G401.6 (cell line): ENCODE measurements around the gene SCAF8.
"Not testable (repeated sequence)": the region's sequence is repeated elsewhere in the genome, so short reads cannot be mapped to it uniquely, and the experiment has no call there.

Experiments
- FAIRE-seq: peaks from 2 replicates; lab custom pipeline; 2012; peaks lifted over from hg19 to GRCh38; lab: Jason Lieb, UNC

The SCAF8 gene, protein sequence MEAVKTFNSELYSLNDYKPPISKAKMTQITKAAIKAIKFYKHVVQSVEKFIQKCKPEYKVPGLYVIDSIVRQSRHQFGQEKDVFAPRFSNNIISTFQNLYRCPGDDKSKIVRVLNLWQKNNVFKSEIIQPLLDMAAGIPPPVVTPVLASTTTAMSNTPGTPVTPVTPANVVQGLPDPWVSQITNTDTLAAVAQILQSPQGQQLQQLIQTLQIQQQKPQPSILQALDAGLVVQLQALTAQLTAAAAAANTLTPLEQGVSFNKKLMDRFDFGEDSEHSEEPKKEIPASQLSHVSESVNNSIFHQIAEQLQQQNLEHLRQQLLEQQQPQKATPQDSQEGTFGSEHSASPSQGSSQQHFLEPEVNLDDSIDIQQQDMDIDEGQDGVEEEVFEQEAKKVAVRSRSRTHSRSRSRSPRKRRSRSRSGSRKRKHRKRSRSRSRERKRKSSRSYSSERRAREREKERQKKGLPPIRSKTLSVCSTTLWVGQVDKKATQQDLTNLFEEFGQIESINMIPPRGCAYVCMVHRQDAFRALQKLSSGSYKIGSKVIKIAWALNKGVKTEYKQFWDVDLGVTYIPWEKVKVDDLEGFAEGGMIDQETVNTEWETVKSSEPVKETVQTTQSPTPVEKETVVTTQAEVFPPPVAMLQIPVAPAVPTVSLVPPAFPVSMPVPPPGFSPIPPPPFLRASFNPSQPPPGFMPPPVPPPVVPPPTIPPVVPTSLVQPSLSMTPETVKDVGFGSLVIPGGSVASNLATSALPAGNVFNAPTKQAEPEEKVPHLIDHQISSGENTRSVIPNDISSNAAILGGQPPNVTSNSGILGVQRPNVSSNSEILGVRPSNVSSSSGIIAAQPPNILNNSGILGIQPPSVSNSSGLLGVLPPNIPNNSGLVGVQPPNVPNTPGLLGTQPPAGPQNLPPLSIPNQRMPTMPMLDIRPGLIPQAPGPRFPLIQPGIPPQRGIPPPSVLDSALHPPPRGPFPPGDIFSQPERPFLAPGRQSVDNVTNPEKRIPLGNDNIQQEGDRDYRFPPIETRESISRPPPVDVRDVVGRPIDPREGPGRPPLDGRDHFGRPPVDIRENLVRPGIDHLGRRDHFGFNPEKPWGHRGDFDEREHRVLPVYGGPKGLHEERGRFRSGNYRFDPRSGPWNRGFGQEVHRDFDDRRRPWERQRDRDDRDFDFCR (N-terminal part only)

DNA sequence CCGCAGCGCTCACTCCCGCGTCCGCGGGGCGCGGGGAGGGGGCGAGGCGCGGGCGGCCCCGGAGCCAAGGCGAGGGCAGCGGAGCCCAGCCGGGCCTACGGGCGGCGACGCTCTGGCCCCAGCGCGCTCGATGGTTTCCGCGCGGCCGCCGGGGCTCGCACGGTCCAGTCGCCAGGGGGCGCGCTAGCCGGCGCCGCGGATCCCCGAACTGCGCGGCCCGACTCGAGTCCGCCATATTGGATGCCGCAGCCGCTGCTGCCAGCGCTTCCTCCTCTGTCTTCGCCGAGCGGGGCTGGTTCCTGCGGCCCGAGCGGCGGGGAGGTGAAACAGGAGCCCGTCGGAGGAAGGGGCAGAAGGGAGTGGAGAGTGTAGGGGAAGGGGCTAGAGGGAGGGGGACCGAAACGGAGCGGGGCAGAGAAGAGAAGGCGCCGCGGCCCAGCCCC is at the start of gene SCAF8:
SCAF8 (plus strand) TSS at position 234 of the 443 bp plus-strand sequence. CDS start 485 bp downstream, outside the sequence.
- FAIRE-seq, result no peak

DNA sequence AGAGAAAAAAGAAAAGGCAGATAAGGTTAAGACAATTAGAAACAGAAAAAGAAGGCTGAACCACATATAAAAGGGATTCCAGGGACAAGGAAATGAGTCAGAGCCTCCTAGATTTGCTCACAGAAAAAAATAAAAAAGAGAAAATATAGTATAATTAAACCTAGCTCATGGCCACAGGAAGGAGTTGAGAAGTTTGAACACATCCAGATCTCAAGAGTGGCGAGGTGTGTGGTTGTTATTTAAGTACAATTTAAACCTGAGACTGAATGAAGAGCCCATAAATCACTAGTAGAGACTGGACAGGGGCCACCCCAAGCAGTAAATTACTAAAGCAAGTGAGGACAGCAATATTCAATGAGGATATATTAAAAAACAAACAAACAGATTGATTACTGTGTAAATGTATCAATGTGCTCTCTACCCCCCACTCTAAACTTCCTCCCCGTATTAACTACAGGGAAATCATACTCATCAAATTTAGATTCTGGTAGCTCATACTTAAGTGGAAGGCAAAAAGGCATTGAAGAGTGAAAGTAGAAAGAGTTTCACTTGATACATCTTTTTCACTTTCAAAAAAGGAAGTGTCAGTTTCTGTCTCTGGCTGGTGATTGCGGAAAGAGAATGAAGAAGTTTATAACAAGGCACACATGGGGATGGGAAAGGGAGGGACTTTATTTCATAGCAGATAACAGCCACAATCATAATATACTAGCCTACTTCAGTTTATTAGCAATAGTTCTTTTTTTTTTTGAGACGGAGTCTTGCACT is 49.3 kb upstream of the SCAF8 start:
- FAIRE-seq, result no peak

DNA sequence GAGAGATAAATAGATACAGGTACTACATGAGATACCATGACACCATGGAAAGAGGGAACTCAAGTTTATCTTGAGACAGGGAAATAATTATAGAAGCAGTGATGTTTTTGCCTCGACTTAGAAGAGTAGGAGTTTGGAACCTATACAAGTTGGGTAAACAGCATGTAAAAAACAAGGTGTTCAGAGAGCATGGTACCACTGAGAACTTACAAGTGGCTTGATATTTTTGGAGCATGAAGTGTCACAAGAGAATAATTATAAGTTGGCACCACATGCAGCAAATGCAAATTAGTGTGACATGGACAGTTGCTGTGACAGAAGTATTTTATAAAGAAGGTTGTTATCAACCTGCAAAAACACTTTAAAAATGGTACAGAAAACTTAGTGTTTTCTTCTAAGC is 47.1 kb upstream of the SCAF8 start:
- no peak for FAIRE-seq

DNA sequence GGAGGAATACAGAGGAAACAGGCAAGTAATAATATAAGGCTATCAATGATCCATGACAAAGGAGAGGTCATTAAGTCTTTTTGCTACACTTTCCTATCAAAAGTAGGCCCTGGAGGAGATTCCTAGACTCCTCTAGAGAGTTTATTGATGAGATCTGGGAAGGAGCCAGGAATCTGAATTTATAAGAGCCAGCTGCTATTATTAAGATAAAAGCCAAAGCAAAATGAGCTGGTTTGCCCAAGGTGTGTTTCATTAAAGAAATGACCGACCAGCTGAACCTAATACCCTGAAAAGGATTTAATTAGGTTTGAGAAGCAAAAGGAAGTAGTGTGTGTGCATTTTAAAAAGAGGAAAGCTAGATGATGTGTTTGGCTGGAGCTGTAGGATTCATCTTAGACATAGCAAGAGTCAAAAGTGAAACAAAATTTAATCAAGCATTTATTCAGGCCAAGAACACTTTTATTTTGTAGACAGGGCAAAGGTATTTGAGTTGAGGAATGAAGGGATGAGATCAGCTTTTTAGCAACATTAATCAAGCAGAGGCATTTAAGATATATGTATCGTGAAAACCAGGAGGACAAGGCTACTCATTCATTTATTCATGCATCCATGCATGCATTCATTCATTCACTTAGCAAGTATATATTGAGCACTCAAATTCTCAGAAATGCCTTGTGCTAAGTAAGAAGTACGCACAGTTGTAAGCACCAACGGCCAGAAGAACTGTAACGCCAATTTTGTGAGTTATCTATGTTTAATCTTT is 43.5 kb upstream of the SCAF8 start:
- no peak for FAIRE-seq

DNA sequence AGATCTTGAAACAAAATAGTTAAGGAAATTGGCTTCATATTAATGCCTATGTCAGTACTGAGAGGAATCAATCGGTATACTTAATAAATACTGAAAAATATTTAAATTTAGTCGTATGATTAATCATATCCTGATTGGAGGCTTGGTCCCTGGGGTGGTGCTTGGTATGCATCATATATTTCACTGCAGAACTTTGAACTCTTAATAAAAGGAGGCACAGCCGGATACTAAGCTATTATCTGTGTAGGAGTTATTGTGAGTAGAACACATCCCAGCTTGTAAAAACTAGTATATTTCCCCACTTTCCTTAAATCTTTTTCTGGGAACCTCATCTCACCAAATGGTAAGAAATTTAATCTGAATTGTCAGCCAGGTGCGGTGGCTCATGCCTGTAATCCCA is 42.4 kb upstream of the SCAF8 start:
- no peak for FAIRE-seq

DNA sequence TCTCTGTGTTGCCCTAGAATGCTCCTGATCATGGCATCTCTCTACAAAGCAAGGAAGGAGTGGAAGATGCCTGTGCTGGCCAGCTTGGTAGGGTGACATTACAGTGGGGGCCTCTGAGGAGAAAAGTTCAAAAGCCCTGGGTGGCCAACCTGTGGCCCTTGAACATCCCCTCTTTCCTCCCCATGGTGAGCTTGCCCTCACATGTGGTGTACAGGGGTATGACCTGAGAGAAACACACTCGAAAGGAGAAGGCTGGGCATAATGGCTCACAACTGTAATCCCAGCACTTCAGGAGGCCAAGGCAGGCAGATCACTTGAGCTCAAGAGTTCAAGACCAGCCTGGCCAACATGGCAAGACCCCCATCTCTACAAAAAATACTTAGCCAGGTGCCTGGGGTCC is 36.6 kb upstream of the SCAF8 start:
- FAIRE-seq, result no peak

DNA sequence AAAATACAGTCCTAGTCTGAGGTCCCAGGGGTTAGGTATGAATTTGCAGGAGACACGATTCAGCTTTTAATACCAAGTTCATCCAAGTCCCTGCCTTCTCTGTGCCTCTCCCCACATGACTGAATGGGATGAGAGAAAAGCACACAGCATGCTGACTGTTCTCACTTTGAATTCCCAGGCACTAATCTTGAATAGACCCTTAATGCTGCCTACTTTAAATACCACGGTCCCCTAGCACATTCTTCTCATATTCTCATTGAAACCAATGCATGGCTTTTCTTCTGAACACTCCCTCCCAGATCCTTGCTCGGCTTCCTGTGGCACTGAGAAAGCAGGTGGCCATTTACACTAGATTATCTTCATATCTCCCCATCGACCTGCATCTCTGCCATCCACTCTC is 30.1 kb upstream of the SCAF8 start:
- FAIRE-seq, result no peak

DNA sequence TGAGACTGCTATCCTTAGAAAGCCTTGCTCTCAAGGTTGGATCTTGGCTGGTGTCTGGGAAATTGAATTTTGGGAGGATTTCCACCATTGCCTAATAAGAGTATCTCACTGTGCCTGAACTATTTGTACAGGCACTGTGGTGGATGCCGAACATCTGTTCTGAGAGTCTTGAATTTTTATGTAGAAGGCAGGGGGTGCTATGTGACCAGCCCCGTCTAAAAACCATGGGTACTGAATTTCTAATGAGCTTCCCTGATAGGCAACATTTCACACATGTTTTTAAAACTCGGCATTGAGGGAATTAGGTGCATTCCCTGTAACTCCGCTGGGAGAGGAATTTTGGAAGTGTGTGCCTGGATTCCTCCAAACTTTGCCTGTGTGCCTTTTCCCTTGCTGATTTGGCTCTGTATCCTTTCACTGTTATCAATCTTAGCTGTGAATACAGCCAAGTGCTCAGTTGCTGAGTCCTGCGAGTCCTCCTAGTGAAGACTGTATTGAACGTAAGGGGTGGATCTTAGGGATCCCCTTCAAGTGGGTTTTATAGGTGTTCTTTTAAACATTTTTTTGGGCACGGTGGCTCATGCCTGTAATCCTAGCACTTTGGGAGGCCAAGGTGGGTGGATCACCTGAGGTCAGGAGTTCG is 27.6 kb upstream of the SCAF8 start:
- FAIRE-seq, result no peak

DNA sequence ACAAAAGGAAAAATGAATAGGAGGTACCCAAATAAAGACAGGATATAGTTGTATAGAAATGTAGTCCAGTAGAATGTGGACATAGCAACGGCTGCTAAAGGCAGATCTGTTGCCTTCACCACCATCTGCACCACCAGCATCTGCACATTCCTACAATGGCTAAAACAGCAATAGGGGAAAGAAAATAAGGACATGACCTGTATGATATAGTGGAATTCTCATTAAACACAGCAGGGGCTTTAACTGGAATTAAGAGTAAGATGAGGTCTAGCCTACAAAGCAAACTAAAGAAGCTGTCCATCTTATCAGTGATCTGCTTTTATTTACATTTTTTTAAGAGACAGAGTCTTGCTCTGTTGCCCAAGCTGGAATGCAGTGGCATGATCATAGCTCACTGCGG is 26.8 kb upstream of the SCAF8 start:
- FAIRE-seq, result no peak

DNA sequence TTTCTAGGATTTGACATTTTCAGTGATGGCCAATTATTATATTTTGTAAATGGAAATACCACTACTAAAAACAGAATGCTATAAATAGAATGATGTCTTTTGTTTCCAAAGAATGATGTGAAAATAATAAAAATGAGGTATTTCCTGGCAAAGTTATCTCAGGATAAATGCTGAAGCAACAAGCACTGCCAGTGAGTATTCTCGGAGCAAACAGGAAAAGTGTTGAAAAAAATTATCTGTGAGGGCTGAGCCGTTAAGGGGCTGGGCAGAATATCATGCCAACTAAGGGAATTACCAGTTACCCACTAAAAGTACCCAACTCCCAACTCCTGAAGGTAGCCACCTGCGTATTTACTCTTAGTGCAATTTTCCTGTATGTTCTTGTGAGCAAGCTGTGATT is 23.6 kb upstream of the SCAF8 start:
- FAIRE-seq, result no peak

DNA sequence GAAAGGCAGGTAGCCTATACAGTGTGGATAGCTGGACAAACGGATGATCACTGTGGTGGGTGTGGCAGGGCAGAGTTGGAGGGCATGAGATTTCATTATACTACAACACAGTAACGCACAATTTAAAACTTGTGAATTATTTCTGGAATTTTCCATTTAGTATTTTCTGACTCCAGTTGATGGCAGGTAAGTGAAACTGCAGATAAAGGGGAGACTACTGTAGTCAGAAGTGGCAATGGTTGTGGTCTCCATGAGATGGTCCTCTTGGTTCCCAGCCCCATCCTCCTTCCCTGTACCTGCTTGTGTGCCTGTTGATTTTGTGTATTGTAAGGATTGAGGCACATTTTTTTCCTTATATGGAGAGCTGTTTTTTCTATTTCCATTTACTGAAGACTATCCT is 22.5 kb upstream of the SCAF8 start:
- no peak for FAIRE-seq

DNA sequence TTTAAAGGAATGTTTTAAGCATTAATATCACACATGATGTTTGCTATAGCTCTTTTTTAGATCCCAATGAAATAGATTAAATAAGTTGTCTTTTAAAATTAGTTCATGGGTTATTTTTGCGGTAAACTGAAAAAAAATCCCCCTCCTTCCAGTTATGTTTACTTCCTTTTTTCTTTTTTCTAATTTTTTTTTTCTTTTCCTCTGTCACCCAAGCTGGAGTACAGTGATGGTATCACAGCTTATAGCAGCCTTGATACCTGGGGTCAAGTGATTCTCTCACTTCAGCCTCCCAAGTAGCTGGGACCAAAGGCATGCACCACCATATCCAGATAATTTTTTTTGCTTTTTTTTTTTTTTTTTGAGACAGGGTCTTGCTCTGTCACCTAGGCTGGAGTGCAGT is 17.8 kb upstream of the SCAF8 start:
- no peak for FAIRE-seq

DNA sequence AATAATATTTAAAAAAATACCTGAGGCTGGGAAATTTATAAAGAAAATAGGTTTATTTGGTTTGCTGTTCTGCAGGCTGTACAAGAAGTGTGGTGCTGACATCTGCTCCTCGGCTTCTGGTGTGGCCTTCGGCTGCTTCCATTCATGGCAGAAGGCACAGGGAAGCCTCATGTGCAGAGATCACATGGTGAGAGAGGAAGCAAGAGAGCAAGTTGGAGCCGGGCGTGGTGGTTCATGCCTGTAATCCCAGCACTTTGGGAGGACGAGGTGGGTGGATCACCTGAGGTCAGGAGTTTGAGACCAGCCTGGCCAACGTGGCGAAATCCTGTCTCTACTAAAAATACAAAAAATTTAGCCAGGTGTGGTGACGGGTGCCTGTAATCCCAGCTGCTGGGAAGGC is 16.9 kb upstream of the SCAF8 start:
- not testable (repeated sequence) for FAIRE-seq

DNA sequence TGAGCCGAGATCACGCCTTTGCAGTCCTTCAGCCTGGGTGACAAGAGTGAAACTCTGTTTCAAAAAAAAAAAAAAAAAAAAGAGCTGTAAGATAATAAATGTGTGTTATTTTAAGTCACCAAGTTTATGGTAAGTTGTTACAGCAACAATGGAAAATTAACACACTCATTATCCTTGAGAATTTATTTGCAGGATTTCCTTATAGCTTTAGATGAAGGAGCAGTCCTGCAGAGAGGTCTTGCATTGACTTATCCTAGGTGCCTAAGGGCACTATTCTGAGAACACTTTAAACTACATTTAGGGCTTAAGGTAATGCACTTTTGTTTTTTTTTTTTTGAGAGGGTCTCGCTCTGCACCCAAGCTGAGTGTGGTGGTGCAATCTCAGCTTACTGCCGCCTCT is 13.8 kb upstream of the SCAF8 start:
- no peak for FAIRE-seq

DNA sequence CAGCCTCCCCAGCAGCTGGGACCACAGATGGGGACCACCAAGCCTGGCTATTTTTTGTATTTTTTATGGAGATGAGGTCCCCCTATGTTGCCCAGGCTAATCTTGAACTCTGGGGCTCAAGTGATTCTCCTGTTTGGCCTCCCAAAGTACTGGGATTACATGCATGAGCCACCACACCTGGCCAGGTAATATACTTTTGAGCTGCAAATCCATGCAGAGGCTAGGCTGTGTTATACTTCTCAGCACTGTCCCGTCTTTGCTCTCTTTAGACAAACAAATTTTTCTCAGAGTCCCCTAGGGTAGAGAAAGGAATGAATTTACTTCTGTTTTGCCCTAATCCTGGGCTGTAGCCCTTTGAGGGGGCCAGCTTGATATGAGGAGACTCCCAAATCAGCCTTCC is 13.4 kb upstream of the SCAF8 start:
- no peak for FAIRE-seq

DNA sequence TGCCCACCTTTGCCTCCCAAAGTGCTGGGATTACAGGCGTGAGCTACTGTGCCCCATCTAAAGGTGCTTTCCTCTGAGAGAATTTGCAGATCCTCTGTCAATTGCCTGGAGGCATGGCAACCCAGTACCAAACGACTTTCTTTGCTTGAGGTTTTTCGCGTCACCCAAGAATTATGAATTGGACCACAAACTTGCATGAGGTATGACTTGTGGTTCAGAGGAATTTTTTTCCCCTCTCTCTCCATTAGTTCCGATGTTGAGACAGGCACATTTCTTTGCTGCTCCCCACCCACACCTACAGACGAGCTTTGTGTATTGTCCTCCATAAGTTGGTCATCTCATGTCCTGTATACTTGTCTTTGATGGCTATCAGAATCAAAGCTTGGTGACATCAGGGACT is 11.8 kb upstream of the SCAF8 start:
- FAIRE-seq, result no peak

DNA sequence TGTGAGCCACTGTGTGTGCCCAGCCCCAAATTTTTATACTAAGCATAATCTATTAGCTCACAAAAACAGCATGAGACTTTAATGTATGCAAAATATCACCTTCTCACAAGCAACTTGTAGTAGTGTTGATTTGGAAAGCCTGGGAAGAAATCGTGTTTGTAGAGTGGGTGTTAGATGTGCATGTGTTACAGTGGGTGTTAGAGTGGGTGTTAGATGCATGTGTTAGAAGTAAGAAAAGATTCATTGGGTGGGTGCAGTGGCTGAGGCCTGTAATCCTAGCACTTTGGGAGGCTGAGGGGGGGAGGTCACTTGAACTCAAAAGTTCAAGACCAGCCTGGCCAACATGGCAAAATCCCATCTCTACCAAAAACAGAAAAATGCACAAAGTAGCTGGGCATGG is 6.3 kb upstream of the SCAF8 start:
- no peak for FAIRE-seq

DNA sequence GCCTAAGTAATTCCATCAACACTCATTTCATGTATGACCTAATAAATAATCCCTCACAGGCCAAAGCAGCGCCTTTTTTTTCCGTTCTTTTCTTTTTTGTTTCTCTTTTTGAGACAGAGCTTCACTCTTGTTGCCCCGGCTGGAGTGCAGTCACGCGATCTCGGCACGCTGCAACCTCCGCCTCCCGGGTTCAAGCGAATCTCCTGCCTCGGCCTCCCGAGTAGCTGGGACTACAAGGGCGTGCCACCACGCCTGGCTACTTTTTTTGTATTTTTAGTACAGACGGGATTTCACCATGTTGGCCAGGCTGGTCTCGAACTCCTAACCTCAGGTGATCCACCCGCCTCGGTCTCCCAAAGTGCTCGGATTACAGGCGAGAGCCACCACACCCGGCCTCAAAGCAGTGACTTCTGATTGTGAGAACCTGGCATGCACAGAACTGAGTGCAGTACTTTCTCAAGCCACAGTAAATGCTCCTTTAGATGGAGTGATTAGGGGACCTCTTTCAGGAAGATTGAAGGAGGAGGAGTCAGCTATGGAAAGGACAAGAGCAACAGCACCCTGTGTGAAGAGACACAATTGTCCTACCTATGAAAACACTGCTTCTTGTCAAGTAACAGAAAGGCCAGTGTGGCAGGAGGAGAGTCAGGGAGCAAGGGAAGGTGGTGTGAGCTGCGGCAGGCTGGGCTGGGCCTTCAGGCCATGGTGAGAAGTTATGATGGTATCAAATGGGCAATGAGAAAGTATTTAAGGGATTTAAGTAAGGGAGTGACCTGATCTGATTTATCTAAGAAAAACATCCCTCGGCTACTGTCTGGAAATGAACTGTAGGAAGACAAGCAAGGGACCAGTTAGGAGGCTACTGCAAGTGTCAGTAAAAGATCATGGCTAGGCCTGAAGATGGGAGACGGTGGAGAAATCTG is 1.7 kb upstream of the SCAF8 start:
- FAIRE-seq, result no peak

DNA sequence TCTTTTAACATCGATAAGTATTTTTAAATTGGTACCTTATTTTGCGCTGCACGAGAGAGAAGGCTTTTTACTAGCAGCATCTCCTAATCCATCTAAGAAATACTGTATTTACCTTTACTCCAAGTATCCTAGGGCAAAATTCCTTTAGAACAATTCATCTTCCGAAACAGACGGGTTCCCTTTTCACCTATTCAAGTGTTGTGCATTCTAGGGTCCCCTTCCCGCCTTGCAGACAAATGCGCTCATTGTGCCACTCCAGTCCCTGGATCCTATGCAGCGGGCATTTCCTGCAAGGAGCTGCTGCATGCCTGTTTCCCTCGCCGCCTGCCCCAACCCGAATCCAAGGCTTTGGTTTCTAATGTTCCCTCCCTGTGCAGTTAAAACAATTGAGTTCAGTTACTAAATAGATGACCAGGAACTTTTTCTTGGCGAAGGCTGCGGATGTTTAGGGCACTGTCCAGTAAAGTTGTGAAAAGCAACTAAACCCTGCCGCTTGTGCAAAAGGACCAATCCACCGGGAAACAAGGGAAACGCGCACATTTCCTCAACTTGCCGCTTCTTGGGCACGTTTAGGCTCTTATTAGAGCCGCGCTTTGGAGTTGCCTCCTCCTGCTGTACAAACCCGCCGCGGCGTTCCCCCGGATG is 556 bp upstream of the SCAF8 start:
- FAIRE-seq, result no peak
